T-helper 2 cell treated with Interferon-gamma antibody and Interleukin-4, amounts not matched to agents 100 ng/mL and 5 ng/mL, for 36 hours (primary cell): ENCODE measurements around the gene PSTPIP1. TPM values are rescaled to one million over a fixed set of nuclear protein-coding genes. Genes with fewer than 3 reads are reported as not detected.

Experiments
- intact Hi-C: fragments of 100-400 bp; cut with micrococcal nuclease; formaldehyde crosslinking; loops from one replicate; pipeline ENCODE4 v1.15.1; 2023
- total RNA-seq: library from RNA; stranded (reverse); gene quantifications from 2 replicates; pipeline ENCODE4 v1.2.3, GENCODE V29; 2022

The PSTPIP1 gene
- total RNA-seq, 1 donor from 2014 or later: 142 TPM

- intact Hi-C loops: no loop called here
Observed at GRCh38 chr15:77064539-77065308, 69.8 kb downstream of the PSTPIP1 start.

GRCh38 chr15:77066971-77067690 lies 72.2 kb downstream of the PSTPIP1 start:
- intact Hi-C loops: no loop called here

- intact Hi-C loops: no loop called here
Observed at GRCh38 chr15:77067691-77068367, 72.9 kb downstream of the PSTPIP1 start.

- intact Hi-C loops: no loop called here
Observed at GRCh38 chr15:77068633-77069032, 73.7 kb downstream of the PSTPIP1 start.

- intact Hi-C loops: loop anchor here (2.0 to 5.0 kb wide), 2 partner anchors 139 to 353 kb away; partner anchors contain the start of genes HMG20A, PEAK1 and RCN2
Observed at GRCh38 chr15:77069521-77070121, 74.7 kb downstream of the PSTPIP1 start.

- intact Hi-C loops: loop anchor here (2.0 to 5.0 kb wide), 2 partner anchors 139 to 352 kb away; partner anchors contain the start of genes HMG20A, PEAK1 and RCN2
Observed at GRCh38 chr15:77070180-77070494, 75.2 kb downstream of the PSTPIP1 start.

GRCh38 chr15:77070495-77071304 lies 75.8 kb downstream of the PSTPIP1 start, which contains the start of gene TSPAN3:
Gene TSPAN3, minus strand, starts transcription at chr15:77071109. Its CDS starts 155 bp downstream, at chr15:77070954.
- intact Hi-C loops: loop anchor here (2.0 to 5.0 kb wide), 2 partner anchors 140 to 352 kb away; partner anchors contain the start of genes HMG20A, PEAK1 and RCN2

GRCh38 chr15:77071305-77072223 lies 76.6 kb downstream of the PSTPIP1 start:
- intact Hi-C loops: loop anchor here (2.0 to 5.0 kb wide), 2 partner anchors 141 to 351 kb away; partner anchors contain the start of genes HMG20A, PEAK1 and RCN2

GRCh38 chr15:77074350-77074749 lies 79.4 kb downstream of the PSTPIP1 start:
- intact Hi-C loops: loop anchor here (5.0 kb wide), 1 partner anchor 348 kb away; the partner anchor contains the start of genes HMG20A and PEAK1

- intact Hi-C loops: no loop called here
Observed at GRCh38 chr15:77075528-77075927, 80.6 kb downstream of the PSTPIP1 start.

- intact Hi-C loops: no loop called here
Observed at GRCh38 chr15:77076323-77076915, 81.5 kb downstream of the PSTPIP1 start.

GRCh38 chr15:77081971-77082370 lies 87.0 kb downstream of the PSTPIP1 start:
- intact Hi-C loops: no loop called here

GRCh38 chr15:77083381-77084160 lies 88.6 kb downstream of the PSTPIP1 start:
- intact Hi-C loops: no loop called here

GRCh38 chr15:77084436-77084835 lies 89.5 kb downstream of the PSTPIP1 start:
- intact Hi-C loops: no loop called here

- intact Hi-C loops: no loop called here
Observed at GRCh38 chr15:77085297-77085696, 90.4 kb downstream of the PSTPIP1 start.
